HG03521 (cell line): Measurements from ENCODE around the gene NTSR1.

Experiments
- ATAC-seq: cut with Tn5 transposase; IDR thresholded peaks from one replicate; pipeline ENCODE4 v1.9.1; 2021; ENCODE audit warnings: mild to moderate bottlenecking, moderate library complexity; ENCODE audit not compliant: unreplicated experiment

Gene NTSR1

GRCh38 chr20:62779417-62779685, 70.7 kb downstream of the NTSR1 start:
- ATAC-seq = no peak

DNA sequence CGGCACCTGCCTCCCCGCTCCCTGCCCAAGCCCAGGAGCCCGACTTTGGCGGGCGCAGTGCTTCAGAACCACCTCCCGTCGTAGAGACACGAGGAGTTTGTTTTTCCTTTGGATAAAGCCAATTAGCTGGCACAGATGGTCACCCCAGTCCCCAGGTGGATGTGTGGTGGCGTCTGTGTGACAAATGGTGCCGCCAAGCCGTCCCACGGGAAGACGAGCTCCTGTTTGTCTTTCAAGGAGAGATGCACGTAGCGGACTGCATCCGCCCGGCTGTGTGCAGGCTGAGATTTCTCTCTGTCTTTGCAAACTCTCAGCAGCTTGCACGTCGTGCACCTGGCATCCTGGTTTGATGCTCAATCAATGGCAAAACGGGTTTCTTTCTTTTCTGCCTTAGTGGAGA, 71.6 kb downstream of the NTSR1 start:
- ATAC-seq = no peak

- ATAC-seq = no peak
These were observed 72.1 kb downstream of the NTSR1 start for GRCh38 chr20:62780696-62781095.

DNA sequence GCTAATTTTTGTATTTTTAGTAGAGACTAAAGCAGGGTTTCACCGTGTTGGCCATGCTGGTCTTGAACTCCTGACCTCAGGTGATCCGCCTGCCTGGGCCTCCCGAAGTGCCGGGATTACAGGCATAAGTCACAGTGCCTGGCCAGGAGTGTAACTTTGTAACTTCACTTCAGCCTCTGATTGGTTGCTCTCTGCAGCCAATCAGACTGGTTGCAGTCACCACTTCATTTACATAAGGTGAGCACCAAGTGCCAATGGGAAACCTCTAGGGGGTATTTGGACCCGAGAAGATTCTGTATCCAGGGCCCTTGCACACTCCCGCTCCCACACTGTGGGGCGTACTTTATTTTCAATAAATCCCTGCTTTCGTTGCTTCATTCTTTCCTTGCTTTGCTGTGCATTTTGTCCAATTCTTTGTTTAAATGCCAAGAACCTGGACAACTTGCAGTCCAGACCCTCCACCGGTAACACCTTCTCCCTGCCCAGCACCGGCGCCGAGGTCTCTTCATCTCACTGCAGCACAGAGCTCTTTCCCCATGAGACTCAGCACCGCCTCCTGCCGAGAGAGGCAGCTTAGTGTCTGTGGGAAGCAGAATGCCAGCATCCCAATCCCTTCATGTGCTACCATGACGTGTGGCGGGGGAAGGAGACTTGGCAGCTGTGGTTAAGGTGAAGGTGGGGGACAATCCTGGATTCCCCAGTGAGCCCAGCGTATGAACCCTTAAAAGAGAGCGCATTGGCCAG, 73.7 kb downstream of the NTSR1 start:
- ATAC-seq = no peak

DNA sequence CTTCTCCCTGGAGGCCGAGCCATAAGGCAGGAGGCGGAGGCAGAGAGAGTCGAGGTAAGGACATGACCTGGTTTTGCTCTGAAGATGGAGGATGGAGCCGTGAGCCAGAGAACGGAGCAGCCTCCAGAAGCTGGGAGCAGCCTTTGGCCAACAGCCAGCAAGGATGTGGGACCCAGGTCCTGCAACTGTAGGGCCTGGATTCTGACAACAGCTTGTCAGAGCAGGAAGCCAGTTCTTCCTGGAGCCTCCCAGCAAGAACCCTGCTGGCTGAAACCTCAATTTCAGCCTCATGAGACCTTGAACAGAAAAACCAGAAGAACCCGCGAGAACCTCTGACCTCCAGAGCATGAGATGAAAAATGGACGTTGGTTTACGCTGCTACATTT, 74.2 kb downstream of the NTSR1 start:
- ATAC-seq = no peak

DNA sequence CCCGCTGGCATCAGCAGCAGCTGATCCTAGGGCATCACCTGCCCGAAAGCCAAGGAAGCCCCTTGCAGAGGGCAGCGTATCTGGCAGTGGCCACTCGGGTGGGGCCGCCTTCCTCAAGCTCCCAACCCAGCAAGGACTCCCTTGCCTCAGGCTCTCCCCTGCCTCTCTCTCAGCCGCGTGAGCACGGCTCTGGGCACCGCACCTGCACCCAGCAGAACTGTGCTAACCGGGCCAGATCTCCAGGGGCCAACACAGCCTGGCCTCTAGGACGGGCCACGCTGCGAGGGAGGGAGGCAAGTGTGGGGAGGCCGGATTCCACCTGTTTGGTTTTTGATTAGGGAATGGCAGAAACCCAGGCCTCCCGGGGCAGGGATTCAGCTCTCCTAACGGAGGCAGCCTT, 75.9 kb downstream of the NTSR1 start:
- no peak for ATAC-seq

GRCh38 chr20:62785393-62785792, 76.8 kb downstream of the NTSR1 start:
- ATAC-seq = no peak

- ATAC-seq = no peak
These were observed 77.5 kb downstream of the NTSR1 start for GRCh38 chr20:62786157-62786556.

- ATAC-seq = no peak
These were observed 78.7 kb downstream of the NTSR1 start for GRCh38 chr20:62787321-62787720.

DNA sequence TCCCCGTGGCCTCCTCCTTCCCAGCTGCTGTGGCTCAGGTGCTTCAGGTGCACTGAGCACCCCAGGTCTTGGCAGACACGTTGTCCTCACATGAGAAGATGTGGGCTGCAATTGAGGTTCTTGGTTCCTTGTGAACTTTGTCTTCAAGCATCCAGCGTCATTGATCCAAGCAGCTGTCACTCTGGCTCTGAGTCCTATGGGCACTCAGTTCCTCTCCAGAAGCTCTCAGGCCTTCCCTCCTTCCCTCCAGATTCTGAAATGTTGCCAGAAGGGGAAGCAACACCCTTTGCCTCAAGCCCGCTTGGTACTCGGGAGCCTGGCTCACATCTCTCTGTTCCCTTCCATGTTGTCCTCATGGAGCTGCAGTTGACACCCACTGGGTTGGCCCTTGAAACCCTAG, 79.2 kb downstream of the NTSR1 start:
- no peak for ATAC-seq

DNA sequence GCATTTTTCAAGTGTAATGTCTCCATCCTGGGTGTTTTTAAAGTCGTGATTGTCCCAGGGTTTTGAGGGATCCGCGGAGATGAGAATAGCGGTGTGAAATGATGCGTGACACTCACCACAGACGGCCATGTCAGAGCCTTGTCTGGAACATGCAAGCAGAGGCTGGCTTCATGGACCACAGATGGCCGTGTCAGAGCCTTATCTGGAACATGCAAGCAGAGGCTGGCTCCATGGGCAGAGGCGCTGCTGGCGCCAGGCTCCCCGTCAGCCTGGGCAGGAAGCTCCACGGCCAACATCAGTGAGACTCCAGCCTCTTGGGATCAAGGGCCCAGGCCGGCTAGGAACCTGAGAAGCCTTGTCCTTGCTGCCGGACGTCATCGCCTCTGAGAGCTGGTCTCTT, 80.0 kb downstream of the NTSR1 start:
- ATAC-seq = no peak

DNA sequence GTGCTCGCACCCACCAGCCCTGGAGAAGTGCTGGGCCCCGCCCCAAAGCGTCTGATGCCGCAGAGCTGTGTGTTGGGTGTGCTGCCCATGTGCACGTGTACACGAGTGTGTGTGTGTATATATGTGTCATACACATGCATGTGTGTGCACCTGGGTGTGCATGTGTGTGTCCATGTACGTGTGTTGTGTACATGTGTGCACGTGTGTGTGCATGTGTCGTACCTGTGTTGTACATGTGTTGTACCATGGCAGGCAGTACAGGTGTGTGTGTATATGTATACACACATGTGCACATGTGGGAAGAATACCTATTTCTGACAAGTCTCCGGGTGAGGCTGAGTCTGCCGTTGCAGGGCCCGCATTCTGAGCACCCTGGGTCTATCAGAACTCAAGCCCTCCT, 81.4 kb downstream of the NTSR1 start:
- ATAC-seq = no peak

DNA sequence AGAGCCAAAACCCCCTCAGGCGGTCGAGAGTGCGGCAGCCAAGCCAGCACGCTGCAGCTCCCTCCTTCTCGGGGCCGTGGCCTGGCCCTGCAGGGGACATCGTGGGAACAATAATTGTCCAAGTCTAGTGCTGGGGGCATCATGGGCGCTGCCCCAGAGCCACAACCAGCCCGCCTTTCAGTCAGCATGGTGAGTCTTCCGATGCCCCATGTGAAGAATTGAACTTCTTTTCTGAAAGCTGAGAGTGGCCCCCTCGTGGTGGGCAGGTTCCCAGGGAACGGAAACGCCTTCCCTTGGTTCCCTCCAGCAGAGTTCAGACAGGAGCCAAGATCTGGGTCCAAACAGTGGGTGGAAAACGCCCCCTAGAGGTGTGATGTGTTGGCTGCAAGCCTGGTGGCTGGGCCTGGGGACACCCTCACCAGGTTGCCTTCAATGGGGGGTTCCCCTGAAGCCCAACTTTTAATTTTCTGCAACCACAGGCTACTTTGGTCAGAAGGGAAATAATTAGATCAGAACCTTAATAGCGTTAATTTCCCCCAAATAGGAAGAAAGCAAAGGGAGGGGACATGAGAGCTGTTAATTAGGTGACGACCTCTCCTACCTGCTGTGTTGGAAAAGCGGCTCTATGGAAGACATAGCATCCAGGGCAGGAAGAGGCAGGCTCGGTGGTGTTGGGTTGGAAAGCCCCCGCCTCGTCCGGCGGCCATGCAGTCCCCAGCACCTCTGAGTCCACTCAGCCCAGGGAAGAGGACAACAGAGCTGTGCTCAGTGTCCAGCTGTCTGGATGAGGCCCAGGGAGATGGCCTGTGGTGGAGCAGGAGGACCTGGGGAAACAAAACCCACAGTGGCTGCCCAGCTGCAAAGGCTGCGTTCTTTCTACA, 82.9 kb downstream of the NTSR1 start:
- no peak for ATAC-seq

DNA sequence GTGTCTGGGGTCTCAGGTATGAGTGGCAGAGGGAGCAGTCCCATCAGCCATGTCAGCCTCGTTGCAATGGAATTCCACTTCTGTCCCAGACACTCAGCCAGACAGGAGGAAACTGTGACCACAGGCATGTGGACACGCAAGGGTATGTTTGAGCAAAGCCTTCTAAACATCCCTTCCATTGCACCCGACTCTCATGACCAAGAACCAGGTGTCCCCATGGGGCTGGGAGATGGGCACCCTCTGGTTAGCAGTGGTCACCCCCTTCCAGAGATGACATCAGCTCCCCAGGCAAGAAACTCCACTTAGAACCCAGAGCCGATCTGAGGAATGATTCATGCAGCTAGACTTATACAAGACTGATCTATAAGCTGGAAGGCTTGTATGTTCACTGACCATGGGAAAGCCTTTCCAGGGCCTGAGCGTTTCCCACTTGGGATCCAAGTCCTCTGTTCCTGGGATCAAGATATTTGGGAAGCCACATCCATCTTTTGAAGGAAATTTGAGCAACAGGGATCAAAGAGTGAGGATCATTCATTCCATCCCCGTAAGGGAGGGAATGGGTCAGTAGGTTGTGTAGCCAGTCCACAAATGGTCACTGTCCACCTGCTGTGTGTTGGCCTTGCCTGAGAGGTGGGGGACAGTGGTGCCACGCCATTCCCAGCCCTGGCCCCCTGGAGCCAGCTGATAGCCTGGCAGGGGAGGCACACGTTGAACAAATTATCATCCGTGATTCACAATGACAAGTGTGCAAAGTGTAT, 83.7 kb downstream of the NTSR1 start:
- no peak for ATAC-seq

DNA sequence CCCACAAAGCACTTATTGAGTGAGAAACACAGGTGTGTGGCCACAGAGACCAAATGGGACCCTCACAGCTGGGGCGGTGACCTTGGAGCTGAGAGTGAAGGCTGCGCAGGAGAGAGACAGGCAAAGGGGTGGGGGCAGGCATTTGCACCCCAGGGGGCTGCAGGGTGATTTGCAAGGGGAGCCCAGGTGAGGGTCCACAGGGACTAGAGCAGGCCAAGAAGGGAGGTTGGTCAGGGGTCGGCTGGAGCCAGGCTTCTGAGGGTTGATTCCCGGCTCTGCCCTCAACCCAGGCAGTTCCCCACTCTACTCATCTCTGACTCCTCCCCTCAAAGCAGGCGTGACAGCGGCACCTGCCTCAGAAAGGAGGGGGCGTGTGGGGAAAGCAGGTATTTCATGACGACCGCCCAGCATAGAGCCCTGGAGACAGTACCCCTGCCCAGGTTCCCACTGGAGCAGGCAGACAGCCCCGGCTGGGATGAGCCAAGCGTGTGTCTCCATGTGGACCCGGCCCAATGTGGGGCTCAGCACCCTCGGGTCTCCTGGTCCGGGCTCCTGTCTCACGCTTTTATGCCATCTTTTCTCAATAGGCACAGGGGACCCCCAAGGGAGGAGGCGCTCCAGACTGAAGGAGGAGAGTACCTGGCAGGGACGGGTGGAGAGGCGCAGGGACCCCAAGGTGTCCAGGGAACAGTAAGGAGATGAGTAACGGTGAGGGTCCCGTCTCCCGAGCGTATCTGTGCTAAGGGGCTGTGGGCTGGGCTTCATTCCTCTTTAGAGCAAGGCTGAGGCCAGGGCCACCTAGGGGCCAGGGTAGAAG, 84.5 kb downstream of the NTSR1 start:
- no peak for ATAC-seq

- no peak for ATAC-seq
These were observed 85.0 kb downstream of the NTSR1 start for GRCh38 chr20:62793757-62794006.

GRCh38 chr20:62794007-62794724, 85.5 kb downstream of the NTSR1 start:
- peak; percentile 67 for ATAC-seq

DNA sequence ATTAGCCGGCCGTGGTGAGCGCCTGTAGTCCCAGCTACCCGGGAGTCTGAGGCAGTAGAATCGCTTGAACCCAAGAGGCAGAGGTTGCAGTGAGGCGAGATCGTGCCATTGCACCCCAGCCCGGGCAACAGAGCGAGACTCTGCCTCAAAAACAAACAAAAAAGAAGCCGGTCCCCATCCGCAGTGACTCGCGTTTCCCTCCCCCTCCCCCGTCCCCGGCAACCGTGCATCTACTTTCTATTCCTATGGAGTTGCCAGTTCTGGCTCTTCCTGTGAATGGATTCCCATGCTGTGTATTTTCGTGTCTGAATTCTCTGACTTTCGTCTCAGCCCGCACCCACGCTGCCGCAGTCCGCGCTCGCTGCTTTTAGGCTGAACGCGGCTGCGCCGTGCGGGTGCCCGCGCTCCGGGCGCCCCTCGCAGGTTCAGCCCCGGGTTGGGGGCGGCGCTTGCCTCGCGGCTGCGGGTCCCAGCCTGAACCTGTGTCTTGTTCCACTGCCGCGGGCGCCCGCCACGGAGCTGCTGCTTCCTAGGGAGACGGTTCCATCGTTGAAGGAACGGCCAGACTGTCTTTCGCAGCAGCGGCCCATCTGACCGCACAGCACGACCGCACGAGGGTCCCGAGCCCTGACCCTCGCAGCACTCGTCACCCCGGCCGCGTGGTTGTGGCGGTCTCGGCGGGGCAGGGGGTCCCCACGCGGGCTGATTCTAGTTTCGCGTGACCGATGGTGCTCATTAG, 86.6 kb downstream of the NTSR1 start:
- ATAC-seq = no peak

- no peak for ATAC-seq
These were observed 88.3 kb downstream of the NTSR1 start for GRCh38 chr20:62796699-62797491.
